IMR-90 (cell line): Measurements from ENCODE around the gene GAS7. TPM values are rescaled to one million over a fixed set of nuclear protein-coding genes. Genes with fewer than 3 reads are reported as not detected.

Experiments used
- ATAC-seq: fragments of 200-7000 bp; cut with Tn5 transposase; 2 replicates; pipeline ENCODE4 v1.9.1; 2020; ENCODE audit warnings: low read depth, mild to moderate bottlenecking, moderate library complexity
- BruUV-seq: library from RNA; stranded (reverse); fragments of 400-500 nt; replicated peaks from 2 replicates; lab custom pipeline; 2021; lab: Mats Ljungman, UMichigan
- CTCF ChIA-PET: fragments of 300-600 bp; formaldehyde crosslinking; extraction: SDS; loops from one replicate; lab custom pipeline; 2021; ENCODE audit warnings: antibody characterized with exemption; lab: Yijun Ruan, JAX
- POLR2A ChIA-PET: fragments of 300-600 bp; sonication (Branson Sonifier 250); formaldehyde crosslinking; loops from one replicate; lab custom pipeline; 2022; ENCODE audit warnings: antibody characterized with exemption; ENCODE audit not compliant: unreplicated experiment; lab: Charles Lee
- DNase-seq: peaks from one replicate; pipeline ENCODE4 v3.0.0; 2013
- H2AFZ ChIP-seq: replicated peaks from 2 replicates; pipeline ENCODE3; 2013; ENCODE audit warnings: low read length, mild to moderate bottlenecking; ENCODE audit not compliant: poor library complexity
- H2AK5ac ChIP-seq: 2 replicates; pipeline ENCODE4 v1.6.1; 2013; ENCODE audit warnings: low read depth, low read length, inconsistent platforms
- H2AK9ac ChIP-seq: replicated peaks from 2 replicates; pipeline ENCODE3; 2013; ENCODE audit warnings: mild to moderate bottlenecking, low read depth, low read length, moderate library complexity; ENCODE audit not compliant: poor library complexity
- H2BK120ac ChIP-seq: 2 replicates; pipeline ENCODE4 v1.6.1; 2013; ENCODE audit warnings: low read depth, low read length, inconsistent platforms
- H2BK15ac ChIP-seq: 3 replicates; pipeline ENCODE4 v1.6.1; 2013; ENCODE audit warnings: low read depth, low read length, inconsistent platforms
- H2BK20ac ChIP-seq: 2 replicates; pipeline ENCODE4 v1.6.1; 2013; ENCODE audit warnings: low read depth, mild to moderate bottlenecking, inconsistent platforms, low read length, moderate library complexity
- H2BK5ac ChIP-seq: 2 replicates; pipeline ENCODE4 v1.6.1; 2013; ENCODE audit warnings: mild to moderate bottlenecking, low read depth, low read length, inconsistent platforms; ENCODE audit not compliant: poor library complexity, severe bottlenecking
- H3K14ac ChIP-seq: replicated peaks from 2 replicates; pipeline ENCODE4 v1.6.1; 2013; ENCODE audit warnings: low read depth, low read length, inconsistent platforms
- H3K18ac ChIP-seq: 2 replicates; pipeline ENCODE4 v1.6.1; 2013; ENCODE audit warnings: low read depth, low read length, control low read depth
- H3K23ac ChIP-seq: 2 replicates; pipeline ENCODE4 v1.6.1; 2013; ENCODE audit warnings: low read depth, low read length, inconsistent platforms
- H3K27ac ChIP-seq: 2 replicates; pipeline ENCODE4 v1.5.1; 2013; ENCODE audit warnings: mild to moderate bottlenecking, control low read depth, low read length; ENCODE audit not compliant: insufficient read depth
- H3K27me3 ChIP-seq: 2 replicates; pipeline ENCODE4 v1.6.1; 2013; ENCODE audit warnings: low read length; ENCODE audit not compliant: control insufficient read depth, insufficient read depth
- H3K36me3 ChIP-seq: 2 replicates; pipeline ENCODE4 v1.6.1; 2013; ENCODE audit warnings: low read length, mixed read lengths; ENCODE audit not compliant: control insufficient read depth, insufficient read depth
- H3K4ac ChIP-seq: 2 replicates; pipeline ENCODE4 v1.6.1; 2013; ENCODE audit warnings: low read depth, low read length, inconsistent platforms
- H3K4me1 ChIP-seq: 2 replicates; pipeline ENCODE4 v1.6.1; 2013; ENCODE audit warnings: low read length, mixed read lengths; ENCODE audit not compliant: control insufficient read depth, insufficient read depth
- H3K4me2 ChIP-seq: 2 replicates; pipeline ENCODE4 v1.6.1; 2013; ENCODE audit warnings: low read depth, mild to moderate bottlenecking, control low read depth, low read length, moderate library complexity
- H3K4me3 ChIP-seq: 2 replicates; pipeline ENCODE4 v1.5.1; 2013; ENCODE audit warnings: low read depth, mild to moderate bottlenecking, control low read depth, low read length, moderate library complexity; ENCODE audit not compliant: insufficient read depth
- H3K56ac ChIP-seq: 2 replicates; pipeline ENCODE4 v1.6.1; 2013; ENCODE audit warnings: low read length, inconsistent platforms; ENCODE audit not compliant: insufficient read depth; ENCODE audit errors: extremely low read depth
- H3K79me1 ChIP-seq, 2 experiments: 2 replicates each; pipeline ENCODE4 v1.6.1; 2013; ENCODE audit warnings: low read length in 2 of 2, inconsistent platforms in 1 of 2, low read depth in 1 of 2
- H3K9ac ChIP-seq: 2 replicates; pipeline ENCODE4 v1.6.1; 2013; ENCODE audit warnings: low read depth, low read length, control low read depth
- H3K9me1 ChIP-seq: 2 replicates; pipeline ENCODE4 v1.6.1; 2013; ENCODE audit warnings: low read length, inconsistent platforms; ENCODE audit not compliant: insufficient read depth
- H3K9me3 ChIP-seq: 2 replicates; pipeline ENCODE4 v1.6.1; 2013; ENCODE audit warnings: low read length; ENCODE audit not compliant: control insufficient read depth, insufficient read depth
- H4K20me1 ChIP-seq: 2 replicates; pipeline ENCODE4 v1.6.1; 2013; ENCODE audit warnings: low read length, inconsistent platforms; ENCODE audit not compliant: insufficient read depth
- H4K5ac ChIP-seq: 2 replicates; pipeline ENCODE4 v1.6.1; 2013; ENCODE audit warnings: mild to moderate bottlenecking, low read depth, low read length, control low read depth
- H4K8ac ChIP-seq, 2 experiments: 2 replicates each; pipeline ENCODE4 v1.6.1; 2013; ENCODE audit warnings: low read depth in 2 of 2, low read length in 2 of 2, control low read depth in 1 of 2, inconsistent platforms in 1 of 2
- H4K91ac ChIP-seq: 2 replicates; pipeline ENCODE4 v1.6.1; 2013; ENCODE audit warnings: low read depth, low read length, inconsistent platforms; ENCODE audit not compliant: insufficient read depth
- BHLHE40 ChIP-seq: fragments of 150-350 bp; IDR thresholded peaks from 2 replicates; pipeline ENCODE4 v1.6.1; 2016; ENCODE audit warnings: mild to moderate bottlenecking, low read depth, low read length
- CEBPB ChIP-seq: IDR thresholded peaks from 2 replicates; pipeline ENCODE4 v1.6.1; 2012; ENCODE audit warnings: low read depth, low read length, improper control_type of control experiment
- CHD1 ChIP-seq: IDR thresholded peaks from 2 replicates; pipeline ENCODE4 v1.6.1; 2012; ENCODE audit warnings: low read depth, low read length, improper control_type of control experiment
- FOS ChIP-seq: fragments of 150-350 bp; IDR thresholded peaks from 2 replicates; pipeline ENCODE4 v1.6.1; 2016; ENCODE audit warnings: low read depth, low read length
- MAFK ChIP-seq: IDR thresholded peaks from 2 replicates; pipeline ENCODE4 v1.6.1; 2012; ENCODE audit warnings: low read depth, low read length, improper control_type of control experiment
- MAZ ChIP-seq: IDR thresholded peaks from 2 replicates; pipeline ENCODE4 v1.6.1; 2012; ENCODE audit warnings: low read depth, mild to moderate bottlenecking, low read length, improper control_type of control experiment, moderate library complexity, borderline replicate concordance
- MXI1 ChIP-seq: IDR thresholded peaks from 2 replicates; pipeline ENCODE4 v1.6.1; 2012; ENCODE audit warnings: low read depth, mild to moderate bottlenecking, low read length, moderate library complexity, borderline replicate concordance
- NFE2L2 ChIP-seq: fragments of 150-350 bp; IDR thresholded peaks from 2 replicates; pipeline ENCODE4 v1.6.1; 2016; ENCODE audit warnings: low read depth, mild to moderate bottlenecking, low read length
- POLR2A ChIP-seq: IDR thresholded peaks from 2 replicates; pipeline ENCODE4 v1.6.1; 2012; ENCODE audit warnings: mild to moderate bottlenecking, low read depth, low read length
- RAD21 ChIP-seq: IDR thresholded peaks from 2 replicates; pipeline ENCODE4 v1.6.1; 2012; ENCODE audit warnings: low read length, improper control_type of control experiment
- RCOR1 ChIP-seq: IDR thresholded peaks from 2 replicates; pipeline ENCODE4 v1.6.1; 2012; ENCODE audit warnings: mild to moderate bottlenecking, low read length, improper control_type of control experiment; ENCODE audit not compliant: insufficient replicate concordance
- RFX5 ChIP-seq: IDR thresholded peaks from 2 replicates; pipeline ENCODE4 v1.8.0; 2012; ENCODE audit warnings: low read depth, mild to moderate bottlenecking, low read length, moderate library complexity
- SMC3 ChIP-seq: fragments of 150-350 bp; IDR thresholded peaks from 2 replicates; pipeline ENCODE4 v1.6.1; 2016; ENCODE audit warnings: low read depth, mild to moderate bottlenecking, antibody characterized with exemption, low read length, moderate library complexity
- WGBS, 2 experiments: methylation state at CpG; one replicate each; pipeline versions ENCODE4 v1.1.5 to v1.1.7; 2013; ENCODE audit warnings: missing lambda C conversion rate in 2 of 2; ENCODE audit not compliant: insufficient read length in 1 of 2; ENCODE audit errors: extremely low coverage in 2 of 2; 5-methylcytosine and 5-hydroxymethylcytosine counted together
- dilution Hi-C: fragments of 300-500 bp; cut with HindIII; formaldehyde crosslinking; loops from one replicate; pipeline ENCODE4 v1.14.3; 2018; ENCODE audit warnings: low sequenced_read_pairs; ENCODE audit not compliant: unreplicated experiment
- in situ Hi-C: fragments of 300-500 bp; cut with MboI; formaldehyde crosslinking; loops from 3 replicates; pipeline ENCODE4 v1.14.3; 2019; ENCODE audit warnings: low sequenced_read_pairs, inconsistent platforms, mixed read lengths
- intact Hi-C: fragments of 100-400 bp; cut with micrococcal nuclease; formaldehyde crosslinking; loops from 2 replicates; pipeline ENCODE4 v1.10.0; 2022
- polyA plus RNA-seq, 3 experiments: library from polyadenylated mRNA; depleted of rRNA; stranded (reverse); fragments of >200 nt; gene quantifications; 2 replicates each; pipeline ENCODE4 v1.2.3, GENCODE V29; 2012; ENCODE audit warnings: low replicate concordance in 1 of 3
- total RNA-seq: library from RNA; depleted of rRNA; stranded (reverse); fragments of >200 nt; gene quantifications from 2 replicates; pipeline ENCODE4 v1.2.3, GENCODE V29; 2012
- TF ChIP-seq, protein P1 (sequence below): conservative IDR thresholded peaks from 2 replicates; pipeline ENCODE4 v1.5.1; 2012; ENCODE audit warnings: mild to moderate bottlenecking, low read depth, low read length, improper control_type of control experiment
- TF ChIP-seq, protein P2 (sequence below): fragments of 150-350 bp; IDR thresholded peaks from 2 replicates; pipeline ENCODE4 v1.6.1; 2017; ENCODE audit warnings: mild to moderate bottlenecking, antibody characterized with exemption, low read length, low read depth

Gene GAS7
- total and polyA plus RNA-seq, 2 of the 4 experiments (the other 2 are of a cell fraction): 4.6 to 5.0 TPM

GRCh38 chr17:10170233-10170632, 28.2 kb downstream of the GAS7 start:
- no peak overlapping the region for H3K4me2 ChIP-seq
- ChIA-PET CTCF (interaction anchor here (0.6 kb wide), 1 partner anchor 42 kb away, joined by 3 read pairs; no protein-coding TSS in a partner anchor), POLR2A (no interaction called here)
- no peaks in the 10 kb centered on the region; the same call in 1 of the 2 replicates for H3K9me3 ChIP-seq
- TF ChIP-seq RAD21 (no peak), NFE2L2 (no peak), FOS (no peak), RCOR1 (no peak), POLR2A (no peak), MXI1 (no peak), CHD1 (no peak), SMC3 (no peak), RFX5 (no peak), MAZ (no peak), MAFK (no peak), BHLHE40 (no peak), CEBPB (no peak)
- TF ChIP-seq, protein P1, sequence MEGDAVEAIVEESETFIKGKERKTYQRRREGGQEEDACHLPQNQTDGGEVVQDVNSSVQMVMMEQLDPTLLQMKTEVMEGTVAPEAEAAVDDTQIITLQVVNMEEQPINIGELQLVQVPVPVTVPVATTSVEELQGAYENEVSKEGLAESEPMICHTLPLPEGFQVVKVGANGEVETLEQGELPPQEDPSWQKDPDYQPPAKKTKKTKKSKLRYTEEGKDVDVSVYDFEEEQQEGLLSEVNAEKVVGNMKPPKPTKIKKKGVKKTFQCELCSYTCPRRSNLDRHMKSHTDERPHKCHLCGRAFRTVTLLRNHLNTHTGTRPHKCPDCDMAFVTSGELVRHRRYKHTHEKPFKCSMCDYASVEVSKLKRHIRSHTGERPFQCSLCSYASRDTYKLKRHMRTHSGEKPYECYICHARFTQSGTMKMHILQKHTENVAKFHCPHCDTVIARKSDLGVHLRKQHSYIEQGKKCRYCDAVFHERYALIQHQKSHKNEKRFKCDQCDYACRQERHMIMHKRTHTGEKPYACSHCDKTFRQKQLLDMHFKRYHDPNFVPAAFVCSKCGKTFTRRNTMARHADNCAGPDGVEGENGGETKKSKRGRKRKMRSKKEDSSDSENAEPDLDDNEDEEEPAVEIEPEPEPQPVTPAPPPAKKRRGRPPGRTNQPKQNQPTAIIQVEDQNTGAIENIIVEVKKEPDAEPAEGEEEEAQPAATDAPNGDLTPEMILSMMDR: no peak
- TF ChIP-seq, protein P2, sequence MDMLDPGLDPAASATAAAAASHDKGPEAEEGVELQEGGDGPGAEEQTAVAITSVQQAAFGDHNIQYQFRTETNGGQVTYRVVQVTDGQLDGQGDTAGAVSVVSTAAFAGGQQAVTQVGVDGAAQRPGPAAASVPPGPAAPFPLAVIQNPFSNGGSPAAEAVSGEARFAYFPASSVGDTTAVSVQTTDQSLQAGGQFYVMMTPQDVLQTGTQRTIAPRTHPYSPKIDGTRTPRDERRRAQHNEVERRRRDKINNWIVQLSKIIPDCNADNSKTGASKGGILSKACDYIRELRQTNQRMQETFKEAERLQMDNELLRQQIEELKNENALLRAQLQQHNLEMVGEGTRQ: no peak
- no peaks in the 10 kb centered on the region; a peak in 2 of 4 replicates for H3K79me1 ChIP-seq
- H4K20me1 ChIP-seq: no peaks in the 10 kb centered on the region
- H2AK9ac ChIP-seq: no peak overlapping the region
- intact Hi-C loops (no loop called here), in situ Hi-C loops (no loop called here), dilution Hi-C loops (no loop called here)
- BruUV-seq: no TSS peak
- no peak overlapping the region for H2BK20ac ChIP-seq
- H2AK5ac ChIP-seq: no peak overlapping the region
- no peak overlapping the region for H2AFZ ChIP-seq
- H4K5ac ChIP-seq: no peak overlapping the region
- no peak overlapping the region for H2BK15ac ChIP-seq
- WGBS, 2 experiments: 33% methylated on average over 2 of the region's 3 CpGs; no CpG with 5 or more reads in 1 of the 2 experiments
- ATAC-seq (no peak), DNase-seq (no peak)
- H3K27ac ChIP-seq: no peak overlapping the region
- no peak overlapping the region for H3K9ac ChIP-seq
- H3K27me3 ChIP-seq: no peaks in the 10 kb centered on the region
- no peak overlapping the region for H4K8ac ChIP-seq
- no peak overlapping the region for H2BK5ac ChIP-seq
- no peaks in the 10 kb centered on the region for H3K9me1 ChIP-seq
- H3K4ac ChIP-seq: no peak overlapping the region
- H3K36me3 ChIP-seq: no peaks in the 10 kb centered on the region
- H4K91ac ChIP-seq: no peak overlapping the region
- H2BK120ac ChIP-seq: no peak overlapping the region
- no peak overlapping the region for H3K4me3 ChIP-seq
- H3K23ac ChIP-seq: no peak overlapping the region
- H3K18ac ChIP-seq: no peak overlapping the region
- no peak overlapping the region for H3K56ac ChIP-seq
- H3K4me1 ChIP-seq: peaks cover 9% of the 10 kb centered on the region
- no peak overlapping the region for H3K14ac ChIP-seq
